Endothelial cell of umbilical vein (primary cell): ENCODE results near the gene ACVR2A. TPM values are rescaled to one million over a fixed set of nuclear protein-coding genes. Genes with fewer than 3 reads are reported as not detected.

Experiments
- BruUV-seq: library from RNA; stranded (reverse); fragments of 400-500 nt; replicated peaks from 2 replicates; lab custom pipeline; 2021; lab: Mats Ljungman, UMichigan
- CTCF ChIA-PET: fragments of 300-600, 350-600 bp; sonication (Branson Sonifier 250); formaldehyde crosslinking; loops from one replicate; lab custom pipeline; 2021; ENCODE audit warnings: antibody characterized with exemption, inconsistent platforms; lab: Charles Lee
- POLR2A ChIA-PET: fragments of 300-600, 350-600 bp; sonication (Branson Sonifier 250); formaldehyde crosslinking; loops from one replicate; lab custom pipeline; 2021; ENCODE audit warnings: antibody characterized with exemption, inconsistent platforms; lab: Charles Lee
- DNase-seq: peaks from one replicate; pipeline ENCODE4 v3.0.0-alpha.2; 2011; ENCODE audit warnings: low read depth, low spot score
- FAIRE-seq: peaks from 2 replicates; lab custom pipeline; 2011; peaks lifted over from hg19 to GRCh38; lab: Jason Lieb, UNC
- H2AFZ ChIP-seq: 2 replicates; pipeline ENCODE4 v1.6.0; 2012; ENCODE audit warnings: low read depth, low read length, control low read depth, inconsistent platforms
- H3K27ac ChIP-seq: 2 replicates; pipeline ENCODE4 v1.5.1; 2011; ENCODE audit warnings: low read depth, mild to moderate bottlenecking, control low read depth, low read length, moderate library complexity; ENCODE audit not compliant: insufficient read depth
- H3K27me3 ChIP-seq, 2 experiments: 2 replicates each; pipeline versions ENCODE4 v1.6.0 to v1.6.1; 2011; ENCODE audit warnings: low read length in 2 of 2, mixed read lengths in 1 of 2; ENCODE audit not compliant: control insufficient read depth in 2 of 2, insufficient read depth in 2 of 2
- H3K36me3 ChIP-seq, 2 experiments: 2 replicates in 1 of 2; 3 replicates in 1 of 2; pipeline ENCODE4 v1.5.1; 2011; ENCODE audit warnings: low read length in 2 of 2, mild to moderate bottlenecking in 1 of 2, moderate library complexity in 1 of 2; ENCODE audit not compliant: control insufficient read depth in 2 of 2, insufficient read depth in 2 of 2; ENCODE audit errors: extremely low read depth in 1 of 2
- H3K4me1 ChIP-seq: 3 replicates; pipeline ENCODE4 v1.5.1; 2011; ENCODE audit warnings: mild to moderate bottlenecking, low read length; ENCODE audit not compliant: control insufficient read depth, insufficient read depth; ENCODE audit errors: extremely low read depth
- H3K4me2 ChIP-seq: 2 replicates; pipeline ENCODE4 v1.6.1; 2011; ENCODE audit warnings: low read length, control low read depth, mixed read lengths; ENCODE audit not compliant: insufficient read depth
- H3K4me3 ChIP-seq, 3 experiments: fragments of 200-600 bp in 1 of 3; sonication (generic), shearing (Covaris generic) in 1 of 3; replicated peaks in 1 of 3; 2 replicates each; pipeline ENCODE4 v1.5.1; 2011 to 2016; ENCODE audit warnings: control low read depth in 3 of 3, low read length in 3 of 3, mild to moderate bottlenecking in 2 of 3, inconsistent platforms in 1 of 3, low read depth in 1 of 3, moderate library complexity in 1 of 3; ENCODE audit not compliant: insufficient read depth in 1 of 3
- H3K79me2 ChIP-seq: 2 replicates; pipeline ENCODE4 v1.6.0; 2012; ENCODE audit warnings: low read length, inconsistent platforms; ENCODE audit not compliant: control insufficient read depth, insufficient read depth
- H3K9ac ChIP-seq: replicated peaks from 2 replicates; pipeline ENCODE3; 2011; ENCODE audit warnings: low read length, control low read depth; ENCODE audit not compliant: insufficient read depth; ENCODE audit errors: extremely low read depth
- H3K9me1 ChIP-seq: replicated peaks from 3 replicates; pipeline ENCODE4 v1.6.0; 2011; ENCODE audit warnings: mild to moderate bottlenecking, low read length; ENCODE audit not compliant: control insufficient read depth, insufficient read depth; ENCODE audit errors: extremely low read depth
- H3K9me3 ChIP-seq: replicated peaks from 2 replicates; pipeline ENCODE4 v1.5.1; 2012; ENCODE audit warnings: low read length, inconsistent platforms; ENCODE audit not compliant: control insufficient read depth, insufficient read depth
- H4K20me1 ChIP-seq: replicated peaks from 2 replicates; pipeline ENCODE3; 2011; ENCODE audit warnings: mild to moderate bottlenecking, low read length; ENCODE audit not compliant: control insufficient read depth, insufficient read depth; ENCODE audit errors: extremely low read depth
- EZH2 ChIP-seq: IDR thresholded peaks from 2 replicates; pipeline ENCODE4 v1.6.1; 2012; ENCODE audit warnings: borderline replicate concordance, low read depth, mild to moderate bottlenecking, moderate library complexity, low read length, inconsistent platforms; ENCODE audit not compliant: severe bottlenecking
- FOS ChIP-seq: IDR thresholded peaks from 2 replicates; pipeline ENCODE4 v1.6.1; 2011; ENCODE audit warnings: mild to moderate bottlenecking, low read length, moderate library complexity, borderline replicate concordance; ENCODE audit not compliant: insufficient read depth
- GATA2 ChIP-seq: IDR thresholded peaks from 2 replicates; pipeline ENCODE4 v1.7.0; 2011; ENCODE audit warnings: low read depth, mild to moderate bottlenecking, moderate library complexity, mixed read lengths, low read length; ENCODE audit not compliant: insufficient read length, insufficient read depth
- JUN ChIP-seq: IDR thresholded peaks from 2 replicates; pipeline ENCODE4 v1.6.1; 2011; ENCODE audit warnings: borderline replicate concordance, low read depth; ENCODE audit not compliant: insufficient read length, insufficient read depth
- MYC ChIP-seq: IDR thresholded peaks from one replicate; pipeline ENCODE4 v1.6.1; 2011; ENCODE audit warnings: mild to moderate bottlenecking, low read depth, low read length
- POLR2A ChIP-seq: IDR thresholded peaks from 2 replicates; pipeline ENCODE4 v1.6.1; 2012; ENCODE audit warnings: low read depth, mild to moderate bottlenecking, control low read depth, low read length
- POLR2AphosphoS5 ChIP-seq: IDR thresholded peaks from 2 replicates; pipeline ENCODE4 v1.6.1; 2012; ENCODE audit warnings: low read depth, mild to moderate bottlenecking, control low read depth, low read length, moderate library complexity; ENCODE audit not compliant: insufficient read depth
- dilution Hi-C: fragments of 300-500 bp; cut with MboI; formaldehyde crosslinking; loops from one replicate; pipeline ENCODE4 v1.15.0; 2019; ENCODE audit warnings: low sequenced_read_pairs; ENCODE audit not compliant: extremely low pct_ligation_motif_present
- intact Hi-C: fragments of 100-400 bp; cut with micrococcal nuclease; formaldehyde crosslinking; loops from one replicate; pipeline ENCODE4 v1.10.0; 2022
- polyA plus RNA-seq, 4 experiments: library from polyadenylated mRNA; depleted of rRNA in 3 of 4; stranded (reverse) in 3 of 4; unstranded in 1 of 4; fragments of >200 nt; gene quantifications; 2 replicates each; pipeline versions ENCODE4 v1.2.1 to v1.2.3, GENCODE V29; 2011 to 2012; ENCODE audit warnings: missing spikeins in 1 of 4
- total RNA-seq: library from RNA; stranded (reverse); gene quantifications from 2 replicates; pipeline ENCODE4 v1.2.3, GENCODE V29; 2021
- TF ChIP-seq, protein P1 (sequence below), 2 donors: IDR thresholded peaks; 1 replicate in 1 of 2; 2 replicates in 1 of 2; pipeline ENCODE4 v1.5.1; 2011; ENCODE audit warnings: low read length in 2 of 2, mild to moderate bottlenecking in 2 of 2, moderate library complexity in 2 of 2, control low read depth in 1 of 2, inconsistent platforms in 1 of 2, low read depth in 1 of 2; ENCODE audit not compliant: insufficient read depth in 1 of 2; ENCODE audit errors: extremely low read depth in 1 of 2
- TF ChIP-seq, protein P2 (sequence below): IDR thresholded peaks from 2 replicates; pipeline ENCODE4 v1.6.1; 2011; ENCODE audit not compliant: insufficient read depth, insufficient read length

Gene ACVR2A
- total and polyA plus RNA-seq, 2 donors (not counting 3 experiments of a cell fraction or from before 2014, with no cell fraction given): 1.7 to 7.9 TPM

DNA sequence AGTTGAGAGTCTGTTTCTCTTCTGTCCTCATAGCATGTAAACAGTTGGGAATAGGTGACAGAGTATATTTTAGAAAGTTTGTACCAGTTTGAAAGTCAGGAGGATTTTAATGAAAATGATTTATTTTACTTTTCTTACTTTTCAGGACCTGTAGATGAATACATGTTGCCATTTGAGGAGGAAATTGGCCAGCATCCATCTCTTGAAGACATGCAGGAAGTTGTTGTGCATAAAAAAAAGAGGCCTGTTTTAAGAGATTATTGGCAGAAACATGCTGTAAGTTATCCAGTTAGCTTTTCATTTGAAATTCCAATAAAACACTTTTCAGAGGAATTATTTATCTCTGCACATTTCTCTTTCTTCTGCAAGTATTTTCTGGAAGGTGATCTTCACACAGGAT lies 81.1 kb downstream of the ACVR2A start:
- peaks cover 2% of the 10 kb centered on the region for H3K9me1 ChIP-seq
- no peak overlapping the region for H3K4me3 ChIP-seq
- intact Hi-C loops (no loop called here), dilution Hi-C loops (no loop called here)
- no peaks in the 10 kb centered on the region for H3K27me3 ChIP-seq
- DNase-seq (peak; percentile 67), FAIRE-seq (peak; percentile 57)
- no peak overlapping the region for H3K4me2 ChIP-seq
- H3K27ac ChIP-seq: no peak overlapping the region
- no peaks in the 10 kb centered on the region for H3K36me3 ChIP-seq
- CTCF ChIA-PET: interaction anchor here (1.1 to 1.2 kb wide), 2 partner anchors 9 to 15 kb away, joined by 3 to 5 read pairs; no protein-coding TSS in a partner anchor
- no peaks in the 10 kb centered on the region for H3K9me3 ChIP-seq
- no peaks in the 10 kb centered on the region for H3K4me1 ChIP-seq
- no TSS peak for BruUV-seq
- no peak overlapping the region for H3K9ac ChIP-seq
- POLR2A ChIA-PET: no interaction called here
- TF ChIP-seq POLR2AphosphoS5 (no peak), JUN (no peak), MYC (no peak), FOS (no peak), GATA2 (no peak), POLR2A (no peak), EZH2 (no peak)
- TF ChIP-seq, protein P1, sequence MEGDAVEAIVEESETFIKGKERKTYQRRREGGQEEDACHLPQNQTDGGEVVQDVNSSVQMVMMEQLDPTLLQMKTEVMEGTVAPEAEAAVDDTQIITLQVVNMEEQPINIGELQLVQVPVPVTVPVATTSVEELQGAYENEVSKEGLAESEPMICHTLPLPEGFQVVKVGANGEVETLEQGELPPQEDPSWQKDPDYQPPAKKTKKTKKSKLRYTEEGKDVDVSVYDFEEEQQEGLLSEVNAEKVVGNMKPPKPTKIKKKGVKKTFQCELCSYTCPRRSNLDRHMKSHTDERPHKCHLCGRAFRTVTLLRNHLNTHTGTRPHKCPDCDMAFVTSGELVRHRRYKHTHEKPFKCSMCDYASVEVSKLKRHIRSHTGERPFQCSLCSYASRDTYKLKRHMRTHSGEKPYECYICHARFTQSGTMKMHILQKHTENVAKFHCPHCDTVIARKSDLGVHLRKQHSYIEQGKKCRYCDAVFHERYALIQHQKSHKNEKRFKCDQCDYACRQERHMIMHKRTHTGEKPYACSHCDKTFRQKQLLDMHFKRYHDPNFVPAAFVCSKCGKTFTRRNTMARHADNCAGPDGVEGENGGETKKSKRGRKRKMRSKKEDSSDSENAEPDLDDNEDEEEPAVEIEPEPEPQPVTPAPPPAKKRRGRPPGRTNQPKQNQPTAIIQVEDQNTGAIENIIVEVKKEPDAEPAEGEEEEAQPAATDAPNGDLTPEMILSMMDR (IDR thresholded peaks at IDR 0.05; ENCODE audit: extremely low read depth in 1 of 2, insufficient read depth in 1 of 2, low read depth in 1 of 2, low read length in 2 of 2): no peak
- TF ChIP-seq, protein P2, sequence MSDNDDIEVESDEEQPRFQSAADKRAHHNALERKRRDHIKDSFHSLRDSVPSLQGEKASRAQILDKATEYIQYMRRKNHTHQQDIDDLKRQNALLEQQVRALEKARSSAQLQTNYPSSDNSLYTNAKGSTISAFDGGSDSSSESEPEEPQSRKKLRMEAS: no peak
- H2AFZ ChIP-seq: no peak overlapping the region
- H4K20me1 ChIP-seq: no peaks in the 10 kb centered on the region
- no peaks in the 10 kb centered on the region for H3K79me2 ChIP-seq
